Measurements from ENCODE around the gene CYSLTR2. TPM values are rescaled to one million over a fixed set of nuclear protein-coding genes. Genes with fewer than 3 reads are reported as not detected.
"Not testable (repeated sequence)": the region's sequence is repeated elsewhere in the genome, so short reads cannot be mapped to it uniquely, and the experiment has no call there.

Gene CYSLTR2
- total and polyA plus RNA-seq, 10 donors = 0.61 to 8.3 (median 5.3) TPM

DNA sequence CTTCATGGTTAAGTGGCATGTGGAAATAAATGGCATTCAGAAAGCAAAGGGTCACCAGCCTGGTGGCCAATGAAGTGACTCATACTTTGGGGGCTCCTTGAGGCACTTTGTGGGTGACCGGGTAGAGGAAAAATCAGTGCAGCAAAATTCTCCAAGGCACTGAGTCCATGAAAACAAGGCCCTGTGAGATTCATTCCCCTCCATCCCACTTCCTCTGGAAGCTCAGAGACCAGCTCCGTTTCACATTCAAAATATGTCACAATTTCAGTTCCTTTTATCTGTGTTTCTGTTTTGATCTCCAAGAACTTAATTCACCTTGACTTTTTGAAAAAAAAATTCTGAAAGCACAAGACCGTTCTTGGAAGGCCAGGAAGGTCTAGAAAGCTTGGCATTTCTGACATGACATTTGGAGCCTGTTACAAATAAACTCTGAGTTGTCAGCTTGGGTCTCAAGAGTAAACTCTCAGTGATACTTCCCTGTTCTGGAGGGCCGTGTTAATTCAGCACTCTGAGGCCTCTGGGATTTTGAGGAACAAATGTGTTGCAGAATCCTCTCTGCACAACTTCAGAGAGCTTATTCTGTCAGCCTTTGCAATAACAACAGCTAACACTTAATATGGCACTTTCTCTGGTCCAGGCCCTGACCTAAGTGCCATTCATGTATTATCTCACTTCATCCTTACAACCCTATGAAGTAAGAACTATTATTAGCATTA lies 6.8 kb downstream of the CYSLTR2 start:
- Histone ChIP-seq H3K36me3 (no peaks in the 10 kb centered on the region), H3K4me1 (peaks cover 0 to 54% (median 8%) of the 10 kb centered on the region in 6 donors), H3K9me3 (peaks cover 0 to 27% (median 18%) of the 10 kb centered on the region in 8 donors), H3K27me3 (replicated peaks in 1 of 7) (no peaks in the 10 kb centered on the region), H3K27ac (peak overlapping the region; percentile 6 to 80 (median 58)), H3K4me3 (peak overlapping the region in 1 of 8 donors; percentile 17)
- TF ChIP-seq POLR2AphosphoS5 (IDR thresholded peaks at IDR 0.05) (no peak), POLR2A (IDR thresholded peaks at IDR 0.05) (no peak)
- TF ChIP-seq, protein P1, sequence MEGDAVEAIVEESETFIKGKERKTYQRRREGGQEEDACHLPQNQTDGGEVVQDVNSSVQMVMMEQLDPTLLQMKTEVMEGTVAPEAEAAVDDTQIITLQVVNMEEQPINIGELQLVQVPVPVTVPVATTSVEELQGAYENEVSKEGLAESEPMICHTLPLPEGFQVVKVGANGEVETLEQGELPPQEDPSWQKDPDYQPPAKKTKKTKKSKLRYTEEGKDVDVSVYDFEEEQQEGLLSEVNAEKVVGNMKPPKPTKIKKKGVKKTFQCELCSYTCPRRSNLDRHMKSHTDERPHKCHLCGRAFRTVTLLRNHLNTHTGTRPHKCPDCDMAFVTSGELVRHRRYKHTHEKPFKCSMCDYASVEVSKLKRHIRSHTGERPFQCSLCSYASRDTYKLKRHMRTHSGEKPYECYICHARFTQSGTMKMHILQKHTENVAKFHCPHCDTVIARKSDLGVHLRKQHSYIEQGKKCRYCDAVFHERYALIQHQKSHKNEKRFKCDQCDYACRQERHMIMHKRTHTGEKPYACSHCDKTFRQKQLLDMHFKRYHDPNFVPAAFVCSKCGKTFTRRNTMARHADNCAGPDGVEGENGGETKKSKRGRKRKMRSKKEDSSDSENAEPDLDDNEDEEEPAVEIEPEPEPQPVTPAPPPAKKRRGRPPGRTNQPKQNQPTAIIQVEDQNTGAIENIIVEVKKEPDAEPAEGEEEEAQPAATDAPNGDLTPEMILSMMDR (IDR thresholded peaks at IDR 0.05 in 8 of 11, conservative IDR thresholded peaks at IDR 0.05 in 3 of 11) = no peak
- DNase-seq = no peak
- WGBS, 5 donors = 17 to 25% (median 21%) methylated on average over 4 of the region's 4 CpGs
- intact Hi-C loops (cut with DNase I; ENCODE audit: low total_unique reads) = no loop called here

DNA sequence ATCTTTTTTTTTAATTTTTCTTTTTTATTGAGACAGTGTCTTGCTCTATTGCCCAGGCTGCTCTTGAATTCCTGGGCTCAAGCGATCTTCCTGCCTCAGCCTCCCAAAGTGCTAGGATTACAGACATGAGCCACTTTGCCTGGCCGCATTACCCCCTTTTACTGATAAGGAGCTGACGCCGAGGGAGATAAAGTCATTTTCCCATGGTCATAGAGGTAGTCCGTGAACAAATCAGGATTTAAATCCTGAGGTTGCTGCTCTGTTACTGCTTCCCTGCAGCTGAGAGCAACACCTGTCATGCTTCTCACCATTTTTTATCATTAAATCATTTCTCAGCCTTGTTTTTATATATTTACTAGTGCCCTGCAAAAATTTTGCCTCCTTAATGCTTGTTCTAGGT lies 7.4 kb downstream of the CYSLTR2 start:
- H3K36me3 ChIP-seq = no peaks in the 10 kb centered on the region
- H3K4me1 ChIP-seq = peaks cover 0 to 49% (median 8%) of the 10 kb centered on the region in 6 donors
- intact Hi-C loops (cut with DNase I; ENCODE audit: low total_unique reads) = no loop called here
- H3K27me3 ChIP-seq (replicated peaks in 1 of 7) = no peaks in the 10 kb centered on the region
- 89 to 95% (median 93%) methylated on average over 5 of the region's 5 CpGs for WGBS, 5 donors
- H3K9me3 ChIP-seq = peaks cover 0 to 33% (median 24%) of the 10 kb centered on the region in 8 donors
- H3K27ac ChIP-seq = peak overlapping the region in 7 of 8 donors; percentile 33 to 80 (median 61)
- no peak overlapping the region for H3K4me3 ChIP-seq
- DNase-seq = no peak
- no peak for TF ChIP-seq POLR2AphosphoS5 (IDR thresholded peaks at IDR 0.05)
- TF ChIP-seq, protein P1 (IDR thresholded peaks at IDR 0.05 in 8 of 11, conservative IDR thresholded peaks at IDR 0.05 in 3 of 11) = no peak
- no peak for TF ChIP-seq POLR2A (IDR thresholded peaks at IDR 0.05)

- intact Hi-C loops (cut with DNase I; ENCODE audit: low total_unique reads) = no loop called here
- H3K4me1 ChIP-seq = peaks cover 0 to 38% (median 6%) of the 10 kb centered on the region in 6 donors
- peaks cover 0 to 44% (median 35%) of the 10 kb centered on the region in 8 donors for H3K9me3 ChIP-seq
- H3K4me3 ChIP-seq = no peak overlapping the region
- no peaks in the 10 kb centered on the region for H3K27me3 ChIP-seq (replicated peaks in 1 of 7)
- peak overlapping the region in 2 of 8 donors; percentile 21 to 80 for H3K27ac ChIP-seq
- no peak for TF ChIP-seq POLR2AphosphoS5 (IDR thresholded peaks at IDR 0.05)
- TF ChIP-seq POLR2A (IDR thresholded peaks at IDR 0.05) = no peak
- TF ChIP-seq, protein P1 (IDR thresholded peaks at IDR 0.05 in 8 of 11, conservative IDR thresholded peaks at IDR 0.05 in 3 of 11) = no peak
- no peak for DNase-seq
- WGBS, 5 donors = 63 to 95% (median 93%) methylated on average over 1 of the region's 1 CpG
- H3K36me3 ChIP-seq = no peaks in the 10 kb centered on the region
Observed at GRCh38 chr13:48662226-48662625, 8.5 kb downstream of the CYSLTR2 start.

DNA sequence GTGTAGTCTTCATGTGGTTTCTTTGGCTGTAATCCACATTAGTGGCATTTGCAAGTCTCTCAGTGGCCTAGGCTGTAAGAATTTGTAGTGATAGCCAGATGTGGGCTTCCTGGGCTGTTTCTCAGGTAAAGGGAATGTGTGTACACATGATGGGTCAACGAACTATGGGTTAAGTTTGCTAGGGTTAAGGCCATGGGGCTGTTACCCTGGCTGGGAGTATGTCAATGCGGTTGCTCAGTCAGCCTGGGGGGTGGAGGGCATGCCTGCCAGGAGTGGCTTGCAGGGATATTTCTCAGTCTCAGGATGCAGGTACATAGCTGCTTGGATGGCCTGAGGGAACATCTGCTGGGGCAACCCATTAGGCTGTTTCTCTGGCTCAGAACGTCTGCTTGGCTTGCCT lies 13.4 kb downstream of the CYSLTR2 start:
- Histone ChIP-seq H3K27ac (no peak overlapping the region), H3K4me3 (no peak overlapping the region), H3K27me3 (replicated peaks in 1 of 7) (no peaks in the 10 kb centered on the region), H3K36me3 (no peaks in the 10 kb centered on the region), H3K4me1 (no peaks in the 10 kb centered on the region), H3K9me3 (peaks cover 0 to 91% (median 79%) of the 10 kb centered on the region in 8 donors)
- 62 to 77% (median 74%) methylated on average over 3 of the region's 3 CpGs for WGBS, 5 donors
- intact Hi-C loops (cut with DNase I; ENCODE audit: low total_unique reads) = no loop called here
- no peak for DNase-seq
- TF ChIP-seq, protein P1 (IDR thresholded peaks at IDR 0.05 in 8 of 11, conservative IDR thresholded peaks at IDR 0.05 in 3 of 11) = no peak
- TF ChIP-seq POLR2AphosphoS5 (IDR thresholded peaks at IDR 0.05) (no peak), POLR2A (IDR thresholded peaks at IDR 0.05) (no peak)

DNA sequence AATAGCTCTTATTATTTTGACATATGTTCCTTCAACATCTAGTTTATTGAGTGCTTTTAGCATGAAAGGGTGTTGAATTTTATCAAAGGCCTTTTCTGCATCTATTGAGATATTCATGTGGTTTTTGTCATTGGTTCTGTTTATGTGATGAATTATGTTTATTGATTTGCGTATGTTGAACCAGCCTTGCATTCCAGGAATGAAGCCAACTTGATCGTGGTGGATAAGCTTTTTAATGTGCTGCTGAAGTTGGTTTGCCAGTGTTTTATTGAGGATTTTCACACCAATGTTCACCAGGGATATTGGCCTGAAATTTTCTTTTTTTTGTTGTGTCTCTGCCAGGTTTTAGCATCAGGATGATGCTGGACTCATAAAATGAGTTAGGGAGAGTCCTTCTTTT lies 17.7 kb downstream of the CYSLTR2 start:
- H3K4me1 ChIP-seq; H3K27me3 ChIP-seq (replicated peaks in 1 of 7); H3K36me3 ChIP-seq; intact Hi-C loops (cut with DNase I; ENCODE audit: low total_unique reads); H3K27ac ChIP-seq; H3K4me3 ChIP-seq; DNase-seq: not testable (repeated sequence)
- 84 to 93% (median 92%) methylated on average over 2 of the region's 2 CpGs for WGBS, 5 donors
- H3K9me3 ChIP-seq = peaks cover 0 to 58% (median 50%) of the 10 kb centered on the region in 8 donors
